Rectal smooth muscle tissue (tissue), 1 donor: ENCODE data around the gene KLF13.

ENCODE experiments used
- H3K27ac ChIP-seq: one replicate; pipeline ENCODE4 v1.7.0; 2013; ENCODE audit warnings: low read depth, low read length, inconsistent platforms
- H3K27me3 ChIP-seq: one replicate; pipeline ENCODE4 v1.7.0; 2013; ENCODE audit warnings: low read length; ENCODE audit not compliant: control insufficient read depth, insufficient read depth
- H3K36me3 ChIP-seq: one replicate; pipeline ENCODE4 v1.7.0; 2013; ENCODE audit warnings: low read length; ENCODE audit not compliant: control insufficient read depth, insufficient read depth
- H3K4me1 ChIP-seq: one replicate; pipeline ENCODE4 v1.7.0; 2013; ENCODE audit warnings: low read length; ENCODE audit not compliant: control insufficient read depth, insufficient read depth
- H3K4me3 ChIP-seq: one replicate; pipeline ENCODE4 v1.7.0; 2013; ENCODE audit warnings: low read length
- H3K9ac ChIP-seq: one replicate; pipeline ENCODE4 v1.7.0; 2013; ENCODE audit warnings: low read length

KLF13 gene

DNA sequence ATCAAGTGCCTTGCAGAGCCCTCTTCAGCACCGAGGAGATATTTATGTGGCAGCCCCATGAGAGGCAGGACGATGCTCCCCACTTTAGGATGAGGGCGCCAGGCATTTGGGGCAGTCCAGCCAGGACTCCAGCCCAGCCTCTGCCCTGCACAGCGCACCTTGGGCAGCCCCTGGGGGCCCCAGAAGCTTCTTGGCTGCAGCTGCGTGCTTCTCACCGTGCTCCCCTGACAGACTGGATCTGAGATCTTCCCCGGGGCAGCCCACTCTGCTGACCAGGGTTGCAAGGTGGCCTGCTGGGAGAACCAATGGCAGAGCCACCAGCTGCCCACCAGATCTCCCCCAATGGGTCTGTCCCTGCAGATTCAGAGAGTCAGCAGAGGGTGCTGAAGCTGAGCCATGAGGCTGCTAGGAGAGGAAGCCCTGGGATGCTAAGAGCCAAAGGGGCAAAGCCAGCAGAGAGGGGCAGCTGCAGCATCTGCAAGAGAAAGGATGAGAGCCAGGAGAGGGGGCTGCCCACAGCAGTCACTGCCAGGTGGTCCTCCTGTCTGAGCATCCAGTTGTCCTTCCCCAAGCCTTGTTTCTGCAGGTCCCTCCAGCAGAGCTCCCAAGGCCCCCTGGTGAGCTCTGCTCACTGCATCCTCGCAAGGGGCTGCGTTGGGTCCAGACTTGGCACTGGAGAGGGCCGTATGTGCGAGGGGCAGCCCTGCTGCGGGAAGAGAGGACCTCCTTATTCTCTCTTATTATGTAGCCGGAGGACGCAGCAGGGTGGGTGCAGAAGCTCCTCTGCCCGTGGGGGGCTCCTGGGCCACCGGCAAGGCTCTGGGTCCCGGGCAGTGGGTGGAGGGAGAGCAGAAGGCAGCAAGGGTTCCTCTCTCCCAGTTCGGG, 14.7 kb upstream of the KLF13 start:
- H3K4me1 ChIP-seq, result no peaks in the 10 kb centered on the region
- H3K9ac ChIP-seq, result no peak overlapping the region
- no peak overlapping the region for H3K4me3 ChIP-seq
- no peak overlapping the region for H3K27ac ChIP-seq
- H3K36me3 ChIP-seq, result no peaks in the 10 kb centered on the region
- no peaks in the 10 kb centered on the region for H3K27me3 ChIP-seq

- no peak overlapping the region for H3K9ac ChIP-seq
- no peaks in the 10 kb centered on the region for H3K27me3 ChIP-seq
- no peaks in the 10 kb centered on the region for H3K36me3 ChIP-seq
- H3K4me1 ChIP-seq, result no peaks in the 10 kb centered on the region
- no peak overlapping the region for H3K4me3 ChIP-seq
- H3K27ac ChIP-seq, result no peak overlapping the region
These were observed 13.4 kb upstream of the KLF13 start for GRCh38 chr15:31313223-31313622.

- no peaks in the 10 kb centered on the region for H3K4me1 ChIP-seq
- no peak overlapping the region for H3K27ac ChIP-seq
- H3K36me3 ChIP-seq, result no peaks in the 10 kb centered on the region
- H3K4me3 ChIP-seq, result no peak overlapping the region
- no peaks in the 10 kb centered on the region for H3K27me3 ChIP-seq
- H3K9ac ChIP-seq, result no peak overlapping the region
These were observed 12.3 kb upstream of the KLF13 start for GRCh38 chr15:31314380-31314779.

- Histone ChIP-seq H3K27ac (no peak overlapping the region), H3K4me1 (no peaks in the 10 kb centered on the region), H3K4me3 (no peak overlapping the region), H3K27me3 (no peaks in the 10 kb centered on the region), H3K9ac (no peak overlapping the region), H3K36me3 (no peaks in the 10 kb centered on the region)
These were observed 10.4 kb upstream of the KLF13 start for GRCh38 chr15:31316135-31316795.

DNA sequence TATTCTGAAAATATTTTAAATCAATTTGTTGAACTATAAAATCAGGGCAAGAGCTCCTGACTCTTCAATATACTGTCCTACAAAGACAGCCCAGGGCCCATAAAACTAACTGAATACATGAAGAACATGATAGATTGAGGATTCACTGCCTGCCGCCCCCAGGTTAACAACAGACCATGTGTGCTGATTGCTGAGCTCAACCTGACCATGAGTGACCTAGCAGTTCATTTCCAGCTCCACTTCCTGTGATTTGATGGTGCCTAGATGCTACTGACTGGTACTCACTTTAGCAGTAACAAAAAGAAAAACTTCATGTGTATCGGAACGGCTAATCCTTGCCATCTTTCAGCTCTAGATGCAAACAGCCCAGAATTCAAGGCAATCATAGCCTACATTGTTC, 9.6 kb upstream of the KLF13 start:
- H3K4me3 ChIP-seq, result no peak overlapping the region
- no peak overlapping the region for H3K9ac ChIP-seq
- no peaks in the 10 kb centered on the region for H3K27me3 ChIP-seq
- no peaks in the 10 kb centered on the region for H3K36me3 ChIP-seq
- no peak overlapping the region for H3K27ac ChIP-seq
- H3K4me1 ChIP-seq, result no peaks in the 10 kb centered on the region

- Histone ChIP-seq H3K27ac (no peak overlapping the region), H3K4me1 (no peaks in the 10 kb centered on the region), H3K9ac (no peak overlapping the region), H3K36me3 (no peaks in the 10 kb centered on the region), H3K4me3 (no peak overlapping the region), H3K27me3 (no peaks in the 10 kb centered on the region)
These were observed 9.0 kb upstream of the KLF13 start for GRCh38 chr15:31317421-31318327.

GRCh38 chr15:31318429-31318828, 8.2 kb upstream of the KLF13 start:
- no peaks in the 10 kb centered on the region for H3K27me3 ChIP-seq
- no peaks in the 10 kb centered on the region for H3K4me1 ChIP-seq
- H3K4me3 ChIP-seq, result no peak overlapping the region
- H3K36me3 ChIP-seq, result no peaks in the 10 kb centered on the region
- H3K9ac ChIP-seq, result no peak overlapping the region
- no peak overlapping the region for H3K27ac ChIP-seq

GRCh38 chr15:31320022-31320421, 6.6 kb upstream of the KLF13 start:
- Histone ChIP-seq H3K27me3 (no peaks in the 10 kb centered on the region), H3K4me3 (no peak overlapping the region), H3K9ac (no peak overlapping the region), H3K4me1 (peaks cover 4% of the 10 kb centered on the region), H3K36me3 (no peaks in the 10 kb centered on the region), H3K27ac (no peak overlapping the region)

- no peak overlapping the region for H3K27ac ChIP-seq
- H3K27me3 ChIP-seq, result no peaks in the 10 kb centered on the region
- no peaks in the 10 kb centered on the region for H3K36me3 ChIP-seq
- H3K4me1 ChIP-seq, result peaks cover 8% of the 10 kb centered on the region
- H3K9ac ChIP-seq, result no peak overlapping the region
- H3K4me3 ChIP-seq, result no peak overlapping the region
These were observed 5.2 kb upstream of the KLF13 start for GRCh38 chr15:31321418-31321817.

DNA sequence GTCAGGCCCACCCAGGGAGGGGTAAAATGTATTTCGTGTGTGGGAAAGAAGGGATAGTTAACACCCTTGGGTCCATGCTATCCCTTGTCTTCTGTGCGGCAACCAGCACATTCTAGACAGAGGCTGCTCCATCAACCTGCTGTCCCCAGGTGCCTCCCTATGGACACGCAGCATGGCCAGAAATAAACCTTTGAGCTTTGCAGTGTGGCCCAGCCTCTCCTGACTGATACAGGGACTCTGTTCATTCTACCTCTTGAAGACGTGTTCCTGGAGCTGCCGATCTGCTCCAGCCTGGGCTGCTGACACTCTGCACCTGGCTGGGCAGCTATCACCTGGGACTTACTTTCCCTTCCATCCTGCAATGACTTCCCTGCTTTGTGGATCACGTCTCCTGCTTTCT, 4.1 kb upstream of the KLF13 start:
- Histone ChIP-seq H3K4me1 (peaks cover 8% of the 10 kb centered on the region), H3K27ac (no peak overlapping the region), H3K27me3 (no peaks in the 10 kb centered on the region), H3K36me3 (no peaks in the 10 kb centered on the region), H3K9ac (no peak overlapping the region), H3K4me3 (no peak overlapping the region)

GRCh38 chr15:31323627-31324026, 3.0 kb upstream of the KLF13 start:
- Histone ChIP-seq H3K9ac (no peak overlapping the region), H3K27ac (no peak overlapping the region), H3K4me3 (no peak overlapping the region), H3K4me1 (peaks cover 8% of the 10 kb centered on the region), H3K27me3 (no peaks in the 10 kb centered on the region), H3K36me3 (no peaks in the 10 kb centered on the region)

DNA sequence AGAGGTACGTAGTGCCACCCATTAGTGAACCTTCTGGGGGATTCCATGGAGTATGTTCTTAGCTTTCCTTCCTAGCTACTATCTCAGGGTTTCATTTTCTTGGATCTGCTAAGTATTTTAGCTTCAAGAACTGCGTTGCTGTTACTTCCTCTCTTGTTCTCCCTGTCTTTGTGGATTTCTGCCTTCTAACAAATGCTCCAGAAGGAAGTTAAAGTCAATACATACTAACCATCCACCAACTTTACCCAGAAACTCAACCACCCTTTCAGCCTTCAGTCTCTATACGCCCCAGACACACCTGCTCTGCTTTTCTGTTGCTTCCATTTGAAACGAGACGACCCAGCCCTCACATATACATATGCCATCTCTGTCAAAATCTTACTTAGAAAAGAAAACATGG, 2.4 kb upstream of the KLF13 start:
- Histone ChIP-seq H3K9ac (no peak overlapping the region), H3K27ac (no peak overlapping the region), H3K4me1 (peaks cover 8% of the 10 kb centered on the region), H3K36me3 (no peaks in the 10 kb centered on the region), H3K27me3 (no peaks in the 10 kb centered on the region), H3K4me3 (no peak overlapping the region)
